A549 (cell line): ENCODE data around the gene SMAP1. TPM values are rescaled to one million over a fixed set of nuclear protein-coding genes. Genes with fewer than 3 reads are reported as not detected.
A peak's percentile ranks its signal among the peaks of the same experiment; 100 is the strongest.

Source experiments
- ATAC-seq, 2 experiments: fragments of 200-7000 bp in 1 of 2; fragments of >200 bp in 1 of 2; cut with Nextera tagmentation in 1 of 2; cut with Tn5 transposase in 1 of 2; 3 replicates each; pipeline versions ENCODE4 v1.8.0 to v1.9.1; 2018 to 2020; ENCODE audit warnings: mild to moderate bottlenecking in 1 of 2, moderate library complexity in 1 of 2
- CTCF ChIA-PET: fragments of 300-600 bp; sonication (Branson Sonifier 250); formaldehyde crosslinking; extraction: SDS; loops from one replicate; lab custom pipeline; 2021; ENCODE audit warnings: antibody characterized with exemption, inconsistent platforms; lab: Yijun Ruan, JAX
- POLR2A ChIA-PET: fragments of 350-600 bp; formaldehyde crosslinking; extraction: SDS; loops from one replicate; lab custom pipeline; 2021; ENCODE audit warnings: antibody characterized with exemption, inconsistent platforms; lab: Yijun Ruan, JAX
- DNase-seq, 2 experiments: peaks; one replicate each; pipeline versions ENCODE4 v3.0.0 to v3.0.0-alpha.2; 2011 to 2016; ENCODE audit warnings: low read depth in 1 of 2, low spot score in 1 of 2
- FAIRE-seq: peaks from 2 replicates; lab custom pipeline; 2011; peaks lifted over from hg19 to GRCh38; lab: Jason Lieb, UNC
- H3K27ac ChIP-seq, 2 experiments: fragments of >200 bp; sonication (Bioruptor Twin); formaldehyde crosslinking; 3 replicates each; pipeline ENCODE4 v1.5.1; 2016 to 2017
- H3K4me1 ChIP-seq: fragments of >200 bp; sonication (Bioruptor Twin); formaldehyde crosslinking; 3 replicates; pipeline ENCODE4 v1.6.1; 2016
- H3K4me2 ChIP-seq: fragments of >200 bp; sonication (Bioruptor Twin); formaldehyde crosslinking; 3 replicates; pipeline ENCODE4 v1.6.1; 2016
- H3K4me3 ChIP-seq: fragments of >200 bp; sonication (Bioruptor Twin); formaldehyde crosslinking; 3 replicates; pipeline ENCODE4 v1.5.1; 2016
- H3K9me3 ChIP-seq: fragments of >200 bp; sonication (Bioruptor Twin); formaldehyde crosslinking; 3 replicates; pipeline ENCODE4 v1.6.1; 2016
- CHD4 ChIP-seq: fragments of 200-600 bp; sonication (generic); IDR thresholded peaks from 2 replicates; pipeline ENCODE4 v1.6.1; 2016; ENCODE audit warnings: antibody characterized with exemption, mild to moderate bottlenecking, borderline replicate concordance
- CTCF ChIP-seq: fragments of >200 bp; sonication (Bioruptor Twin); formaldehyde crosslinking; IDR thresholded peaks from 3 replicates; pipeline ENCODE4 v1.5.1; 2016
- EHF ChIP-seq: fragments of 250-450 bp; sonication (Bioruptor Pico); IDR thresholded peaks from 2 replicates; pipeline ENCODE4 v1.5.0; 2020; ENCODE audit warnings: mild to moderate bottlenecking
- EHMT2 ChIP-seq: fragments of 200-600 bp; sonication (generic); IDR thresholded peaks from 2 replicates; pipeline ENCODE4 v1.6.1; 2016; ENCODE audit warnings: antibody characterized with exemption, low read depth, mild to moderate bottlenecking, moderate library complexity
- FOSB ChIP-seq: fragments of 250-450 bp; sonication (Bioruptor Pico); IDR thresholded peaks from 2 replicates; pipeline ENCODE4 v1.5.0; 2020; ENCODE audit warnings: mild to moderate bottlenecking, moderate library complexity
- FOSL2 ChIP-seq, 2 experiments: fragments of 450-650 bp in 1 of 2; fragments of >200 bp in 1 of 2; sonication (Bioruptor Twin) in 1 of 2; formaldehyde crosslinking; IDR thresholded peaks; 2 replicates each; pipeline versions ENCODE4 v1.5.0 to v1.6.1; 2016 to 2020; ENCODE audit warnings: mild to moderate bottlenecking in 1 of 2, moderate library complexity in 1 of 2
- GATA3 ChIP-seq: IDR thresholded peaks from 2 replicates; pipeline ENCODE4 v1.6.1; 2012; ENCODE audit warnings: borderline replicate concordance
- HDAC2 ChIP-seq: fragments of 200-600 bp; sonication (generic); IDR thresholded peaks from 2 replicates; pipeline ENCODE4 v1.6.1; 2016
- HEYL ChIP-seq: fragments of 250-450 bp; sonication (Bioruptor Pico); IDR thresholded peaks from 2 replicates; pipeline ENCODE4 v1.8.0; 2021; ENCODE audit warnings: mild to moderate bottlenecking, moderate library complexity
- HMGXB4 ChIP-seq: fragments of 250-450 bp; sonication (Bioruptor Pico); IDR thresholded peaks from 2 replicates; pipeline ENCODE4 v1.5.0; 2021; ENCODE audit warnings: mild to moderate bottlenecking, moderate library complexity, borderline replicate concordance
- HOXA7 ChIP-seq: fragments of 250-450 bp; sonication (Bioruptor Pico); IDR thresholded peaks from 2 replicates; pipeline ENCODE4 v1.5.0; 2020; ENCODE audit warnings: mild to moderate bottlenecking, moderate library complexity
- JUN ChIP-seq, 2 experiments: fragments of >200 bp; sonication (Bioruptor Twin); formaldehyde crosslinking; IDR thresholded peaks; 2 replicates in 1 of 2; 3 replicates in 1 of 2; pipeline ENCODE4 v1.6.1; 2016 to 2017
- JUNB ChIP-seq: fragments of >200 bp; sonication (Bioruptor Twin); formaldehyde crosslinking; IDR thresholded peaks from 2 replicates; pipeline ENCODE4 v1.6.1; 2016
- KDM5A ChIP-seq: fragments of 200-600 bp; sonication (generic); IDR thresholded peaks from 2 replicates; pipeline ENCODE4 v1.6.1; 2016; ENCODE audit warnings: antibody characterized with exemption, mild to moderate bottlenecking
- MAFK ChIP-seq: fragments of 450-650 bp; IDR thresholded peaks from 2 replicates; pipeline ENCODE4 v1.6.1; 2014; ENCODE audit not compliant: partially characterized antibody
- MAX ChIP-seq: IDR thresholded peaks from 2 replicates; pipeline ENCODE4 v1.6.1; 2012
- MAZ ChIP-seq: fragments of 150-350 bp; IDR thresholded peaks from 2 replicates; pipeline ENCODE4 v1.6.1; 2014; ENCODE audit warnings: antibody characterized with exemption, low read depth, low read length, borderline replicate concordance
- RAD21 ChIP-seq, 2 experiments: fragments of >200 bp in 1 of 2; sonication (Bioruptor Twin) in 1 of 2; formaldehyde crosslinking in 1 of 2; IDR thresholded peaks in 1 of 2; conservative IDR thresholded peaks in 1 of 2; 2 replicates in 1 of 2; 3 replicates in 1 of 2; pipeline ENCODE4 v1.6.1; 2012 to 2018; ENCODE audit warnings: inconsistent platforms in 1 of 2
- RARB ChIP-seq: fragments of 250-450 bp; sonication (Bioruptor Pico); IDR thresholded peaks from 2 replicates; pipeline ENCODE4 v1.8.0; 2021; ENCODE audit warnings: mild to moderate bottlenecking, moderate library complexity
- SMC3 ChIP-seq: fragments of >200 bp; sonication (Bioruptor Twin); formaldehyde crosslinking; IDR thresholded peaks from 3 replicates; pipeline ENCODE4 v1.6.1; 2018; ENCODE audit warnings: inconsistent platforms
- ZNF302 ChIP-seq: fragments of 250-450 bp; sonication (Bioruptor Pico); IDR thresholded peaks from 2 replicates; pipeline ENCODE4 v1.9.0; 2021; ENCODE audit warnings: inconsistent platforms, mild to moderate bottlenecking, moderate library complexity
- WGBS: methylation state at CpG from one replicate; pipeline ENCODE4 v1.1.6; 2017; ENCODE audit errors: missing lambda C conversion rate; 5-methylcytosine and 5-hydroxymethylcytosine counted together
- polyA plus RNA-seq, 4 experiments: library from polyadenylated mRNA; depleted of rRNA in 3 of 4; stranded (reverse); fragments of >200 nt; fragmentation: RNase III in 1 of 4; extraction: RNeasy Plus Mini Kit Qiagen cat#74134 plus additional on column Dnase treatment in 1 of 4; gene quantifications; 2 replicates in 3 of 4; 3 replicates in 1 of 4; pipeline ENCODE4 v1.2.3, GENCODE V29; 2011 to 2017

SMAP1 gene
- polyA plus RNA-seq, 2 of the 4 experiments (the other 2 are of a cell fraction), result 15.6 to 27.8 TPM

- ChIA-PET CTCF (interaction anchor here (1.2 kb wide), 1 partner anchor 371 kb away, joined by 3 read pairs; no protein-coding TSS in a partner anchor), POLR2A (no interaction called here)
- H3K4me2 ChIP-seq, result no peak overlapping the region
- no peak overlapping the region for H3K27ac ChIP-seq
- H3K4me3 ChIP-seq, result no peak overlapping the region
- 65% methylated on average over 3 of the region's 4 CpGs for WGBS
- no peak for DNase-seq
- no peak for FAIRE-seq
- H3K4me1 ChIP-seq, result peaks cover 18% of the 10 kb centered on the region
- ATAC-seq, result no peak
- TF ChIP-seq FOSB (CRISPR knock-in tag), result no peak
- no peak for TF ChIP-seq FOSL2 (IDR thresholded peaks at IDR 0.05)
- TF ChIP-seq FOSL2 (CRISPR knock-in tag; IDR thresholded peaks at IDR 0.05), result peak; percentile 23; the same call in 1 of the 2 replicates
- TF ChIP-seq HDAC2, result no peak
- no peak for TF ChIP-seq GATA3
- TF ChIP-seq, all 56 proteins: peak for 1
- no peaks in the 10 kb centered on the region for H3K9me3 ChIP-seq
Measured at GRCh38 chr6:70680396-70680795, 12.7 kb downstream of the SMAP1 start.

- no peak overlapping the region for H3K4me3 ChIP-seq
- ATAC-seq, result no peak; a peak in 1 of 6 replicates
- H3K4me2 ChIP-seq, result peak overlapping the region; percentile 48
- FAIRE-seq, result no peak
- peaks cover 14% of the 10 kb centered on the region for H3K4me1 ChIP-seq
- H3K27ac ChIP-seq, result no peak overlapping the region
- H3K9me3 ChIP-seq, result no peaks in the 10 kb centered on the region
- no peak for DNase-seq
- TF ChIP-seq JUNB, result no peak
- no peak for TF ChIP-seq FOSB (CRISPR knock-in tag)
- POLR2A ChIA-PET, result no interaction called here
- 7% methylated on average over 1 of the region's 1 CpG for WGBS
- CTCF ChIA-PET, result interaction anchor here (0.6 to 1.6 kb wide), 7 partner anchors 9 to 374 kb away, joined by 3 to 6 read pairs (median 3); no protein-coding TSS in a partner anchor
Measured at GRCh38 chr6:70684794-70685493, 17.3 kb downstream of the SMAP1 start.

- Histone ChIP-seq H3K9me3 (no peaks in the 10 kb centered on the region), H3K4me1 (peaks cover 14% of the 10 kb centered on the region), H3K4me2 (no peak overlapping the region; the same call in 1 of the 3 replicates), H3K4me3 (no peak overlapping the region), H3K27ac (no peak overlapping the region)
- TF ChIP-seq JUN (IDR thresholded peaks at IDR 0.05) (no peak), MAX (no peak), EHMT2 (no peak), HMGXB4 (CRISPR knock-in tag) (no peak), MAFK (no peak), MAZ (no peak), KDM5A (no peak), RARB (no peak), HEYL (no peak), HOXA7 (no peak)
- ChIA-PET CTCF (interaction anchor here (0.6 to 2.0 kb wide), 9 partner anchors 13 to 375 kb away, joined by 3 to 7 read pairs (median 3); no protein-coding TSS in a partner anchor), POLR2A (no interaction called here)
- DNase-seq, result no peak
- FAIRE-seq, result no peak
- WGBS, result 66% methylated on average over 4 of the region's 4 CpGs
- ATAC-seq, result no peak
Measured at GRCh38 chr6:70685494-70686180, 18.0 kb downstream of the SMAP1 start.

GRCh38 chr6:70686548-70687133, 19.0 kb downstream of the SMAP1 start:
- ChIA-PET POLR2A (no interaction called here), CTCF (interaction anchor here (0.6 to 2.0 kb wide), 12 partner anchors 10 to 376 kb away, joined by 3 to 7 read pairs (median 4); no protein-coding TSS in a partner anchor)
- Histone ChIP-seq H3K4me2 (no peak overlapping the region), H3K4me1 (peaks cover 14% of the 10 kb centered on the region), H3K27ac (no peak overlapping the region), H3K4me3 (no peak overlapping the region), H3K9me3 (no peaks in the 10 kb centered on the region)
- peak; percentile 63 for TF ChIP-seq CTCF
- TF ChIP-seq SMC3, result peak; percentile 74
- no peak for TF ChIP-seq EHF (CRISPR knock-in tag)
- TF ChIP-seq JUN (IDR thresholded peaks at IDR 0.05), result no peak
- no peak for TF ChIP-seq CHD4
- TF ChIP-seq RAD21 (conservative IDR thresholded peaks at IDR 0.05 in 1 of 2, IDR thresholded peaks at IDR 0.05 in 1 of 2), result peak; percentile 61 to 66
- TF ChIP-seq ZNF302 (CRISPR knock-in tag), result no peak
- ATAC-seq (no peak), FAIRE-seq (no peak), DNase-seq (peak; percentile 7 to 27)
- 1% methylated on average over 3 of the region's 3 CpGs for WGBS
